Activated CD4-positive, alpha-beta memory T cell treated with anti-CD3 and anti-CD28 coated beads, Interleukin-2, amount 10 ng/mL, durations not matched to agents 7 days and 5 days (primary cell): Measurements from ENCODE around the gene TAF9. TPM values are rescaled to one million over a fixed set of nuclear protein-coding genes. Genes with fewer than 3 reads are reported as not detected.
A peak's percentile ranks its signal among the peaks of the same experiment; 100 is the strongest.
"Not testable (repeated sequence)": the region's sequence is repeated elsewhere in the genome, so short reads cannot be mapped to it uniquely, and the experiment has no call there.

ENCODE experiments used
- CTCF ChIA-PET: fragments of 350-600 bp; sonication (Branson Sonifier 250); formaldehyde crosslinking; loops from one replicate; lab custom pipeline; 2021; ENCODE audit warnings: antibody characterized with exemption, inconsistent platforms; lab: Charles Lee
- POLR2A ChIA-PET: fragments of 350-600 bp; sonication (Branson Sonifier 250); formaldehyde crosslinking; loops from one replicate; lab custom pipeline; 2021; ENCODE audit warnings: antibody characterized with exemption; lab: Charles Lee
- DNase-seq: peaks from one replicate; pipeline ENCODE4 v3.0.0-alpha.2; 2020
- H3K27ac Mint-ChIP-seq: one replicate; pipeline ENCODE4 v1.8.0; 2021; ENCODE audit warnings: mild to moderate bottlenecking, mixed read lengths
- H3K27me3 Mint-ChIP-seq: one replicate; pipeline ENCODE4 v1.8.0; 2021; ENCODE audit warnings: mixed read lengths
- H3K36me3 Mint-ChIP-seq: one replicate; pipeline ENCODE4 v1.8.0; 2021; ENCODE audit warnings: low read depth, mixed read lengths
- H3K4me1 Mint-ChIP-seq: one replicate; pipeline ENCODE4 v1.8.0; 2021; ENCODE audit warnings: mixed read lengths
- H3K4me3 Mint-ChIP-seq: one replicate; pipeline ENCODE4 v1.8.0; 2021; ENCODE audit warnings: mild to moderate bottlenecking, mixed read lengths
- H3K9me3 Mint-ChIP-seq: one replicate; pipeline ENCODE4 v1.8.0; 2021; ENCODE audit warnings: mixed read lengths
- total RNA-seq, 2 experiments: library from RNA; stranded (reverse); gene quantifications; one replicate each; pipeline ENCODE4 v1.2.3, GENCODE V29; 2021

TAF9 gene, protein sequence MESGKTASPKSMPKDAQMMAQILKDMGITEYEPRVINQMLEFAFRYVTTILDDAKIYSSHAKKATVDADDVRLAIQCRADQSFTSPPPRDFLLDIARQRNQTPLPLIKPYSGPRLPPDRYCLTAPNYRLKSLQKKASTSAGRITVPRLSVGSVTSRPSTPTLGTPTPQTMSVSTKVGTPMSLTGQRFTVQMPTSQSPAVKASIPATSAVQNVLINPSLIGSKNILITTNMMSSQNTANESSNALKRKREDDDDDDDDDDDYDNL
- total RNA-seq = 10 to 100 TPM; 46.8 to 47.2 TPM

DNA sequence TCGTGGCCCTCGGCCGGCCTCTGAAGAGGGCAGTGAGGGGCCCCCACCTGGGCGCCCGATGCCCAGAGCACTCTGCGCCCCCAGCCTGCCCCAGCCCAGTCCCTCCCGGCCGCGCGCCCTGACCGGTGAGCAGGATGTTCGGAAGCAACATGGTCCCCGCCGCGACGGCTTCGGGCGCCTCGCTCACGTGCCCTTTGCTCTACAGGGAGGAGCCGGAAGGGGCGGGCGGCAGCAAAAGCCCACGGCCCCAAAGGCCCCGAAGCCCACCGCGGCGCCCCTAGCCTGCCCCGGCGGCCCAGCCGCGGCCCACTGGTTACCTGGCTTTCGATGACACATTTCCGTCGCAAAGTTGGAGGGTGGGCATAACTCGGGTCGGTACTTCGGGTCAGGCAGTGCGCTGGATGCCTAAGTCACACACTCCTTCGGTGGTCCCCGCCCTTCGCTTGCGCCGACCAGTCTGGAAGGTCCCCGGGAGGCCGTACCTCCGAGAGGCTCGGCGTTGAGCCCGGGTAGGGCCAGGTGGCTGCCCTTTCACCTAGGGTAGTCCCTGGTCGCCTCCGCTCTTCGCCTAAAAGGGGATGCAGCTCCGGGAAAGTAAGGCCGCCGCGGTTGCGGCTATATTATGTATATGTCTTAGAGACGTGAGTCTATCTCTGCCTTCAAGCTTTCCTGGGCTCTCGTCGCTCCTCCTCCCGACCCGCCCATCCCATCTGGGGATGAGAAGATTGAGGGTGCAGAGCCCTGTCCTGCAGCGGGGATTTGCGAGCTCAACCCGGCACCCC, at the start of gene TAF9, which contains the start of the genes AK6 and RAD17:
TAF9 (minus strand) TSS at position 181 of the 782 bp plus-strand sequence. CDS start 3,783 bp downstream, outside the sequence.
AK6 (minus strand) TSS at position 181 of the 782 bp plus-strand sequence; CDS start at position 151, 30 bp downstream.
RAD17 (plus strand) TSS at position 479 of the 782 bp plus-strand sequence. CDS start 2,391 bp downstream, outside the sequence.
- CTCF ChIA-PET = interaction anchor here (1.7 to 2.0 kb wide), 2 partner anchors 34 to 276 kb away, joined by 6 to 8 read pairs; partner anchors contain the start of gene SLC30A5
- H3K4me1 Mint-ChIP-seq = peaks cover 45% of the 10 kb centered on the region
- peaks cover 35% of the 10 kb centered on the region for H3K36me3 Mint-ChIP-seq
- POLR2A ChIA-PET = interaction anchor here (0.7 to 2.4 kb wide), 11 partner anchors 10 to 326 kb away, joined by 3 to 9 read pairs (median 5); partner anchors contain the start of genes CCDC125, CCNB1 and SLC30A5
- peak within 1 kb of the TSS; percentile 97 for H3K4me3 Mint-ChIP-seq
- no peaks in the 10 kb centered on the region for H3K9me3 Mint-ChIP-seq
- no peaks in the 10 kb centered on the region for H3K27me3 Mint-ChIP-seq
- peak within 1 kb of the TSS; percentile 95 for H3K27ac Mint-ChIP-seq
- peak; percentile 91 for DNase-seq

- no peak for DNase-seq
- Mint-ChIP-seq H3K36me3 (peaks cover 10% of the 10 kb centered on the region), H3K4me3 (no peak overlapping the region), H3K4me1 (peaks cover 6% of the 10 kb centered on the region), H3K27ac (no peak overlapping the region), H3K9me3 (no peaks in the 10 kb centered on the region), H3K27me3 (no peaks in the 10 kb centered on the region)
- CTCF ChIA-PET = no interaction called here
- POLR2A ChIA-PET = no interaction called here
Measured at GRCh38 chr5:69418554-69418953, 49.2 kb upstream of the TAF9 start.

GRCh38 chr5:69416699-69417098, 47.4 kb upstream of the TAF9 start:
- Mint-ChIP-seq H3K27ac (no peak overlapping the region), H3K27me3 (no peaks in the 10 kb centered on the region), H3K36me3 (peaks cover 12% of the 10 kb centered on the region), H3K4me3 (no peak overlapping the region), H3K9me3 (no peaks in the 10 kb centered on the region), H3K4me1 (peaks cover 6% of the 10 kb centered on the region)
- ChIA-PET CTCF (no interaction called here), POLR2A (no interaction called here)
- no peak for DNase-seq

- Mint-ChIP-seq H3K9me3 (no peaks in the 10 kb centered on the region), H3K27ac (no peak overlapping the region), H3K27me3 (no peaks in the 10 kb centered on the region), H3K4me3 (peak overlapping the region; percentile 57), H3K36me3 (peaks cover 16% of the 10 kb centered on the region), H3K4me1 (peaks cover 6% of the 10 kb centered on the region)
- no peak for DNase-seq
- ChIA-PET POLR2A (no interaction called here), CTCF (no interaction called here)
Measured at GRCh38 chr5:69416180-69416579, 46.9 kb upstream of the TAF9 start.

DNA sequence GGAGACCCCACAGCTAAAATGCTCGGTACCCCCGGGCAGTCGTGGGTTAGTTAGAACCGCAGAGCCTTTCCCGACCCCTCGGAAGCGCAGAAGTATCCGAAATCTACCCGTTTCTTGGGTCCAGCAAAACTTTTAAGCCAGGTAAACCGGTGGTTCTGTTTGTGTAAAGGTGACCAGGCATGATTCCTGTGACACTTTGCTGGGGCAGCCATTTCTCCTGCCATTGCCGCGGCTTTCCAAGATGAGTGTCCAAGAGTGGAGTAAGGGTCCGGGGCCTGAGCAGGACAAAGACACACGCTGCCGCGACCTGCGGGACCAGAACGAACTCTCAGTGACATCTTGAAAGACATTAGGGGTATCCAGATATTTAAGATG, 46.3 kb upstream of the TAF9 start:
- no peak for DNase-seq
- ChIA-PET POLR2A (no interaction called here), CTCF (no interaction called here)
- Mint-ChIP-seq H3K36me3 (peaks cover 18% of the 10 kb centered on the region), H3K27me3 (no peaks in the 10 kb centered on the region), H3K4me1 (peaks cover 6% of the 10 kb centered on the region), H3K4me3 (peak overlapping the region; percentile 57), H3K9me3 (no peaks in the 10 kb centered on the region), H3K27ac (no peak overlapping the region)

DNA sequence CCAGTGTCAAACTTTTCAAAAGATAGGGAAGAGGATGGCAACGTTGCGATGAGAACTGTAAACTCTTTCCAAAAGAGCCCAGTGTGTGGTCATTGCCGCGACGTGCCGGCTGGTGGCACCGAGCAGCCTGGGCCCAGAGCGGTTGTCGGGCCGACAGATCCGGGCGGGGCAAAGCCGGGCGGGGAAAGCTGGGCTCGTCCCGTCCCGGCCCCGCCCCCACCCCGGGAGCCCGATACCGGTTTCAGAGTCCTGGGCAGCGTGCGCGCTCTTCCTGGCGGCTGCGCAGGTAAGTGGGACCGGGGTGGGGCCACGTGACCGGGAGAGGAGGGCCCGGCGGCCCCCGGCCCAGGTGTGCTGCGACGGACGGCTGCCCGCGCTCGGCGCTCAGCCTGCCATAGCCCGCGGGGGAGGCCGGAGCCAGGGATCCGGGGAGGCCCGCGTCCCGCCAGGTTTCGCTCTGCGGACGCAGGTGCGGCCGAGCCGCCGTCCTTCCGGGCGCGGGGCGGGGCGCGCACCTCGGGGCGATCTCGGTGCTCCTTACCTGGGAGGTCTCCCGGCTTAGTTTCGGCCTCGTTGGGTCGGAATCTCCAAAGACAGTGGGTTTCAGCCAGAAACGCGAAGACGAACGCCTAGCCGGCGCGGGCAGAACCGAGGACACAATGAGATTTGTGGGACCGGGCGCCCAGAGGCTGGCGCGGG, 45.7 kb upstream of the TAF9 start, which contains the start of gene MARVELD2:
MARVELD2 (plus strand) TSS at position 232 of the 699 bp plus-strand sequence. CDS start 4,270 bp downstream, outside the sequence.
- H3K27ac Mint-ChIP-seq = no peak within 1 kb of the TSS
- ChIA-PET POLR2A (no interaction called here), CTCF (no interaction called here)
- H3K27me3 Mint-ChIP-seq = no peaks in the 10 kb centered on the region
- peaks cover 22% of the 10 kb centered on the region for H3K36me3 Mint-ChIP-seq
- peak within 1 kb of the TSS; percentile 57 for H3K4me3 Mint-ChIP-seq
- DNase-seq = peak; percentile 41
- H3K9me3 Mint-ChIP-seq = no peaks in the 10 kb centered on the region
- H3K4me1 Mint-ChIP-seq = peaks cover 6% of the 10 kb centered on the region

DNA sequence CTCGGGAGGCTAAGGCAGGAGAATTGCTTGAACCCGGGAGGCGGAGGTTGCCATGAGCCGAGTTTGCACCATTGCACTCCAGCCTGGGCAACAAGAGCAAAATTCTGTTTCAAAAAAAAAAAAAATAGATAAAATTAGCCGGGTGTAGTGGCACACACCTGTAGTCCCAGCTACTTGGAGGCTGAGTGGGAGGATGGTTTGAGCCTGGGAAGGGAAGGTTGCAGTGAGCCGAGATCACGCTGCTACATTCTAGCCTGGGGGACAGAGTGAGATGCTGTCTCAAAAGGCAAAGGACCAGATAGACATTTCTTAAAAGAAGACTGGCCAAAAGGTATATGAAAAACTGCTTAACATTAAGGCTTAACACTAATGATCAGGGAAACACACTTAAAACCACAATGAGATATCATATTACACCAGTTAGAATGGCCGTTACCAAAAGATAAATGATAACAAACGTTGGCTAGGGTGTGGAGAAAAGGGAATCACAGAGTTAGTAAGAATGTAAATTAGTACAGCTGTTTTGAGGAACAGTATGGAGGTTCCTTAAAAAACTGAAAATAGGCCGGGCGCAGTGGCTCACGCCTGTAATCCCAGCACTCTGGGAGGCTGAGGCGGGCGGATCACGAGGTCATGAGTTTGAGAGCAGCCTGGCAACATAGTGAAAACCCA, 35.5 kb upstream of the TAF9 start:
- peaks cover 37% of the 10 kb centered on the region for H3K36me3 Mint-ChIP-seq
- no peaks in the 10 kb centered on the region for H3K4me1 Mint-ChIP-seq
- H3K9me3 Mint-ChIP-seq = peaks cover 5% of the 10 kb centered on the region
- CTCF ChIA-PET = no interaction called here
- no peak overlapping the region for H3K4me3 Mint-ChIP-seq
- H3K27me3 Mint-ChIP-seq = no peaks in the 10 kb centered on the region
- H3K27ac Mint-ChIP-seq = no peak overlapping the region
- POLR2A ChIA-PET = no interaction called here
- no peak for DNase-seq

DNA sequence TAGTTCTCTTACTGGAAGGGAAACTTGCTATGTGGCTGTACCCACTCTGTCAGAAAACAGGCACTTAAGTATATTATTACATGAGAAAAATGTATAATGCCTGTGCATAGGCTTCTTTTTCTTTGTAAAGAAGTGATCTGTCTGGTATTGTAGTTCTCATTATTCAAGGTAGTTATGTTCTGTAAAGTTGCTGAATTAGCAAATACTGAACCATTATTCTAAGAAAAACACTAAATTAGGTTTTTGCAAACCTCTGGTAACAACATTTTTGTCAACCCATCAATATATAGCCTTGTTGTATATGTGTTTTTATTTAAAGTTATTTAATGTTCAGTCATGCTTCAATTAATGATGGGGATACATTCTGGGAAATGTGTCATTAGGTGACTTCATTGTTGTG, 9.1 kb upstream of the TAF9 start:
- Mint-ChIP-seq H3K4me1 (peaks cover 1% of the 10 kb centered on the region), H3K27ac (no peak overlapping the region), H3K9me3 (no peaks in the 10 kb centered on the region), H3K27me3 (no peaks in the 10 kb centered on the region), H3K36me3 (peaks cover 27% of the 10 kb centered on the region), H3K4me3 (no peak overlapping the region)
- ChIA-PET POLR2A (interaction anchor here (1.3 kb wide), 1 partner anchor 9 kb away, joined by 8 read pairs; the partner anchor contains the start of genes AK6, RAD17 and TAF9), CTCF (no interaction called here)
- DNase-seq = no peak

- Mint-ChIP-seq H3K27me3 (no peaks in the 10 kb centered on the region), H3K36me3 (peaks cover 23% of the 10 kb centered on the region), H3K4me3 (no peak overlapping the region), H3K4me1 (peaks cover 18% of the 10 kb centered on the region), H3K27ac (no peak overlapping the region), H3K9me3 (no peaks in the 10 kb centered on the region)
- DNase-seq = no peak
- ChIA-PET CTCF (no interaction called here), POLR2A (no interaction called here)
Measured at GRCh38 chr5:69374911-69375446, 5.7 kb upstream of the TAF9 start.

DNA sequence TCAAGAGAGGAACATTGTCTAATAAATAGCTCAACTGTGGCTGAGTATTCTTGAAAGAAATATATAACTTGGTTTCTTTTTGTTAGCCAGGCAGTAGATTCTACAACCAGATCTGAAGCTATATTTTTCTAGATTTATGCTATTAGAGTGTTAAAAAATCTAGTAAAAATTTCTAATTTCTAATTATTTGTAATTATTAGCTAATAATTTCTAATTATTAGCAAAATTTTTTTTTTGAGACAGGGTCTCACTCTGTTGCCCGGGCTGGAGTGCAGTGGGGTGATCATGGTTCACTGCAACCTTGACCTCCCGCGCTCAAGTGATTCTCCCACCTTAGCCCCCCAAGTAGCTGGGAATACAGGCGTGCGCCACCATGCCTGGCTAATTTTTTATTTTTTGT, 3.1 kb upstream of the TAF9 start:
- peaks cover 29% of the 10 kb centered on the region for H3K4me1 Mint-ChIP-seq
- no peak overlapping the region for H3K27ac Mint-ChIP-seq
- no peaks in the 10 kb centered on the region for H3K27me3 Mint-ChIP-seq
- H3K9me3 Mint-ChIP-seq = no peaks in the 10 kb centered on the region
- no peak for DNase-seq
- CTCF ChIA-PET = interaction anchor here (0.7 to 2.2 kb wide), 2 partner anchors 182 to 279 kb away, joined by 3 to 12 read pairs; partner anchors contain the start of gene SLC30A5
- H3K36me3 Mint-ChIP-seq = peaks cover 31% of the 10 kb centered on the region
- POLR2A ChIA-PET = interaction anchor here (0.9 to 2.2 kb wide), 4 partner anchors 9 to 328 kb away, joined by 3 to 10 read pairs (median 4); partner anchors contain the start of gene SLC30A5
- H3K4me3 Mint-ChIP-seq = no peak overlapping the region

- Mint-ChIP-seq H3K4me3 (peak overlapping the region; percentile 97), H3K36me3 (peaks cover 33% of the 10 kb centered on the region), H3K27ac (peak overlapping the region; percentile 94), H3K4me1 (peaks cover 40% of the 10 kb centered on the region)
- H3K27me3 Mint-ChIP-seq, H3K9me3 Mint-ChIP-seq, DNase-seq: not testable (repeated sequence)
- ChIA-PET CTCF (interaction anchor here (1.7 to 2.0 kb wide), 2 partner anchors 35 to 277 kb away, joined by 6 to 8 read pairs; partner anchors contain the start of gene SLC30A5), POLR2A (interaction anchor here (0.6 to 2.4 kb wide), 10 partner anchors 9 to 327 kb away, joined by 3 to 9 read pairs (median 6); partner anchors contain the start of genes CCDC125, CCNB1 and SLC30A5)
Measured at GRCh38 chr5:69370335-69370734, 1.0 kb upstream of the TAF9 start.
